ENCODE data around the gene MYRF. TPM values are rescaled to one million over a fixed set of nuclear protein-coding genes. Genes with fewer than 3 reads are reported as not detected.

MYRF gene
- total and polyA plus RNA-seq, 2 of the 13 experiments (the other 11 are each of a cell fraction or from before 2014, with no cell fraction given) = 10.2 to 25.9 TPM

GRCh38 chr11:61762223-61762615, 9.8 kb downstream of the MYRF start:
- no peak overlapping the region for H3K4me2 ChIP-seq (ENCODE audit: low read depth, low read length)
- no peak overlapping the region for H3K27ac ChIP-seq (ENCODE audit: extremely low read length, insufficient read depth, low read length)
- H3K9ac ChIP-seq (ENCODE audit: insufficient read depth, low read depth, low read length) = no peak overlapping the region
- H3K79me2 ChIP-seq (ENCODE audit: insufficient read depth, low read length) = peaks cover 28% of the 10 kb centered on the region
- H3K27me3 ChIP-seq (ENCODE audit: control insufficient read depth in 1 of 2, insufficient read depth in 2 of 2, low read length in 2 of 2) = no peaks in the 10 kb centered on the region
- POLR2A ChIA-PET = no interaction called here
- no peak overlapping the region for H2AFZ ChIP-seq (ENCODE audit: low read length)
- CTCF ChIA-PET (ENCODE audit: low intra/inter-chr PET ratio, low total read pairs) = no interaction called here
- no peak for TF ChIP-seq IKZF1 (IDR thresholded peaks at IDR 0.05)
- TF ChIP-seq KLF13 (CRISPR knock-in tag; IDR thresholded peaks at IDR 0.05) = no peak
- intact Hi-C loops (cut with micrococcal nuclease; ENCODE audit: unreplicated experiment) (no loop called here), in situ Hi-C loops (cut with HindIII; ENCODE audit: extremely low pct_ligation_motif_present, low pct_unique_long_range_greater_than_20kb) (no loop called here)
- FAIRE-seq = no peak
- ATAC-seq = no peak
- H3K36me3 ChIP-seq (replicated peaks in 1 of 2; ENCODE audit: control insufficient read depth in 1 of 2, insufficient read depth in 2 of 2, low read length in 2 of 2) = no peaks in the 10 kb centered on the region; a peak in 1 of 5 replicates
- 95% methylated on average over 8 of the region's 10 CpGs for WGBS (ENCODE audit: low lambda C conversion rate)
- DNase-seq (ENCODE audit: low spot score) = no peak
- H4K20me1 ChIP-seq (ENCODE audit: insufficient read depth, low read length) = 0 out of 2 replicates have a peak, but pooled peaks cover 2% of the 10 kb centered on the region
- H3K4me1 ChIP-seq (ENCODE audit: insufficient read depth, low read length) = peaks cover 49% of the 10 kb centered on the region
- BruUV-seq (replicated peaks) = no TSS peak
- no peaks in the 10 kb centered on the region for H3K9me3 ChIP-seq (ENCODE audit: low read length)
- no peak overlapping the region for H3K4me3 ChIP-seq (replicated peaks in 1 of 3; ENCODE audit: insufficient read depth in 1 of 3, low read depth in 2 of 3, low read length in 3 of 3)

- no TSS peak for BruUV-seq (replicated peaks)
Observed at GRCh38 chr11:61762798-61763197, 10.4 kb downstream of the MYRF start.

More at GRCh38 chr11:61762798-61763197, 10.4 kb downstream of the MYRF start:
- POLR2A ChIA-PET = no interaction called here
- Histone ChIP-seq H3K36me3 (replicated peaks in 1 of 2; ENCODE audit: control insufficient read depth in 1 of 2, insufficient read depth in 2 of 2, low read length in 2 of 2) (no peaks in the 10 kb centered on the region; a peak in 1 of 5 replicates), H3K4me3 (replicated peaks in 1 of 3; ENCODE audit: insufficient read depth in 1 of 3, low read depth in 2 of 3, low read length in 3 of 3) (no peak overlapping the region), H2AFZ (ENCODE audit: low read length) (no peak overlapping the region), H3K27ac (ENCODE audit: extremely low read length, insufficient read depth, low read length) (no peak overlapping the region), H3K27me3 (ENCODE audit: control insufficient read depth in 1 of 2, insufficient read depth in 2 of 2, low read length in 2 of 2) (no peaks in the 10 kb centered on the region), H3K79me2 (ENCODE audit: insufficient read depth, low read length) (peaks cover 22% of the 10 kb centered on the region), H3K4me1 (ENCODE audit: insufficient read depth, low read length) (peaks cover 49% of the 10 kb centered on the region), H3K9ac (ENCODE audit: insufficient read depth, low read depth, low read length) (no peak overlapping the region), H4K20me1 (ENCODE audit: insufficient read depth, low read length) (0 out of 2 replicates have a peak, but pooled peaks cover 2% of the 10 kb centered on the region), H3K9me3 (ENCODE audit: low read length) (no peaks in the 10 kb centered on the region), H3K4me2 (ENCODE audit: low read depth, low read length) (no peak overlapping the region)
- TF ChIP-seq MXI1 (IDR thresholded peaks at IDR 0.05; ENCODE audit: borderline replicate concordance, low read depth, low read length) (no peak), HOXA3 (CRISPR knock-in tag; IDR thresholded peaks at IDR 0.05) (no peak), SMAD3 (CRISPR knock-in tag; IDR thresholded peaks at IDR 0.05) (no peak), NR3C1 (CRISPR knock-in tag; IDR thresholded peaks at IDR 0.05) (no peak), ZNF749 (CRISPR knock-in tag; IDR thresholded peaks at IDR 0.05; ENCODE audit: borderline replicate concordance) (no peak), CEBPB (IDR thresholded peaks at IDR 0.05; ENCODE audit: borderline replicate concordance, low read depth, low read length) (no peak), HNF4A (CRISPR knock-in tag; IDR thresholded peaks at IDR 0.05) (no peak), ZNF747 (CRISPR knock-in tag; IDR thresholded peaks at IDR 0.05; ENCODE audit: borderline replicate concordance) (no peak), NAIF1 (CRISPR knock-in tag; IDR thresholded peaks at IDR 0.05; ENCODE audit: borderline replicate concordance) (no peak), ARNT2 (CRISPR knock-in tag; IDR thresholded peaks at IDR 0.05; ENCODE audit: low read depth) (no peak)
- WGBS (ENCODE audit: low lambda C conversion rate) = 92% methylated on average over 15 of the region's 15 CpGs
- in situ Hi-C loops (cut with HindIII; ENCODE audit: extremely low pct_ligation_motif_present, low pct_unique_long_range_greater_than_20kb) (no loop called here), intact Hi-C loops (cut with micrococcal nuclease; ENCODE audit: unreplicated experiment) (no loop called here)
- no peak for FAIRE-seq
- ATAC-seq = no peak
- DNase-seq (ENCODE audit: low spot score) = no peak
- CTCF ChIA-PET (ENCODE audit: low intra/inter-chr PET ratio, low total read pairs) = no interaction called here

Data from HepG2 (cell line).